ENCODE measurements around the gene CDCA3.

Gene CDCA3

GRCh38 chr12:6827437-6827911, 23.6 kb downstream of the CDCA3 start:
- H3K9ac ChIP-seq = no peak overlapping the region
- no peak overlapping the region for H3K4me3 ChIP-seq (ENCODE audit: low read depth, low read length)
- peak overlapping the region; percentile 9 for H3K4me2 ChIP-seq (ENCODE audit: low read length)
- peaks cover 16% of the 10 kb centered on the region for H3K4me1 ChIP-seq
- peak overlapping the region; percentile 7 for H2AFZ ChIP-seq
- H3K79me2 ChIP-seq = no peaks in the 10 kb centered on the region
- H3K27me3 ChIP-seq (ENCODE audit: control insufficient read depth, insufficient read depth, low read length) = no peaks in the 10 kb centered on the region
- H3K36me3 ChIP-seq (ENCODE audit: control insufficient read depth, insufficient read depth, low read length) = no peaks in the 10 kb centered on the region
- H3K27ac ChIP-seq = no peak overlapping the region
- no peak for TF ChIP-seq CTCF (IDR thresholded peaks at IDR 0.05)
- no peaks in the 10 kb centered on the region for H3K9me3 ChIP-seq (ENCODE audit: control insufficient read depth, low read length)

GRCh38 chr12:6826734-6827436, 24.2 kb downstream of the CDCA3 start:
- TF ChIP-seq CTCF (IDR thresholded peaks at IDR 0.05) = no peak
- H3K36me3 ChIP-seq (ENCODE audit: control insufficient read depth, insufficient read depth, low read length) = no peaks in the 10 kb centered on the region
- no peak overlapping the region for H3K9ac ChIP-seq
- peak overlapping the region; percentile 7 for H2AFZ ChIP-seq
- no peaks in the 10 kb centered on the region for H3K9me3 ChIP-seq (ENCODE audit: control insufficient read depth, low read length)
- H3K4me3 ChIP-seq (ENCODE audit: low read depth, low read length) = no peak overlapping the region
- peak overlapping the region; percentile 9 for H3K4me2 ChIP-seq (ENCODE audit: low read length)
- peaks cover 19% of the 10 kb centered on the region for H3K4me1 ChIP-seq
- no peaks in the 10 kb centered on the region for H3K79me2 ChIP-seq
- no peak overlapping the region for H3K27ac ChIP-seq
- H3K27me3 ChIP-seq (ENCODE audit: control insufficient read depth, insufficient read depth, low read length) = no peaks in the 10 kb centered on the region

- Histone ChIP-seq H3K9ac (no peak overlapping the region), H3K27me3 (ENCODE audit: control insufficient read depth, insufficient read depth, low read length) (no peaks in the 10 kb centered on the region), H2AFZ (no peak overlapping the region), H3K27ac (no peak overlapping the region), H3K4me1 (peaks cover 19% of the 10 kb centered on the region), H3K4me2 (ENCODE audit: low read length) (no peak overlapping the region), H3K79me2 (no peaks in the 10 kb centered on the region), H3K9me3 (ENCODE audit: control insufficient read depth, low read length) (no peaks in the 10 kb centered on the region), H3K4me3 (ENCODE audit: low read depth, low read length) (no peak overlapping the region), H3K36me3 (ENCODE audit: control insufficient read depth, insufficient read depth, low read length) (no peaks in the 10 kb centered on the region)
- TF ChIP-seq CTCF (IDR thresholded peaks at IDR 0.05) = no peak
These were observed 24.9 kb downstream of the CDCA3 start for GRCh38 chr12:6826125-6826733.

- Histone ChIP-seq H3K9me3 (ENCODE audit: control insufficient read depth, low read length) (no peaks in the 10 kb centered on the region), H2AFZ (peak overlapping the region; percentile 48), H3K9ac (no peak overlapping the region), H3K27ac (no peak overlapping the region), H3K4me2 (ENCODE audit: low read length) (no peak overlapping the region), H3K4me1 (peaks cover 19% of the 10 kb centered on the region), H3K79me2 (no peaks in the 10 kb centered on the region), H3K27me3 (ENCODE audit: control insufficient read depth, insufficient read depth, low read length) (no peaks in the 10 kb centered on the region), H3K4me3 (ENCODE audit: low read depth, low read length) (no peak overlapping the region), H3K36me3 (ENCODE audit: control insufficient read depth, insufficient read depth, low read length) (no peaks in the 10 kb centered on the region)
- TF ChIP-seq CTCF (IDR thresholded peaks at IDR 0.05) = peak; percentile 92
These were observed 25.5 kb downstream of the CDCA3 start for GRCh38 chr12:6825398-6826124.
